CD4-positive, alpha-beta T cell treated with Interleukin-21 for 1 hour (primary cell): Measurements from ENCODE around the gene MIEF2.
"Not testable (repeated sequence)": the region's sequence is repeated elsewhere in the genome, so short reads cannot be mapped to it uniquely, and the experiment has no call there.

Experiments
- DNase-seq: peaks from one replicate; pipeline ENCODE4 v3.0.0-alpha.2; 2020

MIEF2 gene

GRCh38 chr17:18257982-18258355 lies 2.5 kb upstream of the MIEF2 start:
- peak; percentile 44 for DNase-seq

GRCh38 chr17:18258356-18259038 lies 2.0 kb upstream of the MIEF2 start, which contains the start of gene FLII:
Gene FLII (minus strand): TSS chr17:18258738. CDS start chr17:18258690, 48 bp downstream.
- DNase-seq, result peak; percentile 54

- DNase-seq, result no peak
Observed at GRCh38 chr17:18259621-18260331, 686 bp upstream of the MIEF2 start.

- no peak for DNase-seq
Observed at GRCh38 chr17:18261146-18261515, 669 bp downstream of the MIEF2 start.

- no peak for DNase-seq
Observed at GRCh38 chr17:18261659-18262058, 1.2 kb downstream of the MIEF2 start.

GRCh38 chr17:18262111-18262510 lies 1.6 kb downstream of the MIEF2 start:
- DNase-seq, result no peak

- no peak for DNase-seq
Observed at GRCh38 chr17:18262641-18263040, 2.2 kb downstream of the MIEF2 start.

GRCh38 chr17:18263885-18264682 lies 3.6 kb downstream of the MIEF2 start:
- no peak for DNase-seq

GRCh38 chr17:18267366-18267765 lies 6.9 kb downstream of the MIEF2 start:
- no peak for DNase-seq

GRCh38 chr17:18267927-18268711 lies 7.7 kb downstream of the MIEF2 start:
- DNase-seq, result no peak

- no peak for DNase-seq
Observed at GRCh38 chr17:18270046-18270931, 9.8 kb downstream of the MIEF2 start.

GRCh38 chr17:18277076-18277475 lies 16.6 kb downstream of the MIEF2 start:
- DNase-seq, result no peak

GRCh38 chr17:18278867-18279266 lies 18.4 kb downstream of the MIEF2 start:
- no peak for DNase-seq

GRCh38 chr17:18280249-18280648 lies 19.8 kb downstream of the MIEF2 start:
- DNase-seq, result no peak

- no peak for DNase-seq
Observed at GRCh38 chr17:18280766-18281371, 20.4 kb downstream of the MIEF2 start.

- no peak for DNase-seq
Observed at GRCh38 chr17:18281788-18282187, 21.3 kb downstream of the MIEF2 start.

GRCh38 chr17:18285296-18285695 lies 24.8 kb downstream of the MIEF2 start:
- DNase-seq, result no peak

GRCh38 chr17:18291718-18292540 lies 31.5 kb downstream of the MIEF2 start:
- DNase-seq, result no peak

GRCh38 chr17:18298061-18298460 lies 37.6 kb downstream of the MIEF2 start:
- DNase-seq, result not testable (repeated sequence)

GRCh38 chr17:18300725-18301480 lies 40.4 kb downstream of the MIEF2 start:
- no peak for DNase-seq
